GM19193 (cell line): ENCODE data around the gene CDK1.
A peak's percentile ranks its signal among the peaks of the same experiment; 100 is the strongest.

ENCODE experiments used
- POLR2A ChIP-seq: IDR thresholded peaks from 4 replicates; pipeline ENCODE4 v1.6.1; 2011; ENCODE audit not compliant: insufficient read depth, insufficient read length; ENCODE audit errors: extremely low read depth

CDK1 gene

GRCh38 chr10:60778214-60778970 lies at the start of gene CDK1:
Gene CDK1, plus strand, starts transcription at chr10:60778478. Its CDS starts 1,688 bp downstream, at chr10:60780166.
- peak; percentile 87 for TF ChIP-seq POLR2A

DNA sequence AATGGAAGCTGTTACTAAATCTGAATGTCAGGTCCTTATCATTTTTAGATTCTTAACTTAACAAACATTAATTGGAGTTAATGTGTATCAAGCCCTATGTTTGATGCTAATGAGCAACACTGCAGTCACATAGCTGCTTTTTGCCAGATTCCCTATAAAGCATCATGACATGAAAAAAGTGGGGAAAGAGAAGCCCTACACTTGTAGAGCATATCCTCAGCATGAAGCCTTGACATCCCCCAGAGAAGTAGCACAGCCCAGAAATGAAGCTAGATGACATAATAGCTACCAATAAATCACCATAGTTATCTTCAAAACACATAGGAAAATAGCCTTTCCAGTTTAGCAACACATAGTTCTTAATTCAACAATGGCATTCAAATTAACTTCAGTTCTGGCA lies 49.2 kb upstream of the CDK1 start:
- TF ChIP-seq POLR2A: no peak

- TF ChIP-seq POLR2A: no peak
Measured at GRCh38 chr10:60731134-60731885, 47.0 kb upstream of the CDK1 start.

DNA sequence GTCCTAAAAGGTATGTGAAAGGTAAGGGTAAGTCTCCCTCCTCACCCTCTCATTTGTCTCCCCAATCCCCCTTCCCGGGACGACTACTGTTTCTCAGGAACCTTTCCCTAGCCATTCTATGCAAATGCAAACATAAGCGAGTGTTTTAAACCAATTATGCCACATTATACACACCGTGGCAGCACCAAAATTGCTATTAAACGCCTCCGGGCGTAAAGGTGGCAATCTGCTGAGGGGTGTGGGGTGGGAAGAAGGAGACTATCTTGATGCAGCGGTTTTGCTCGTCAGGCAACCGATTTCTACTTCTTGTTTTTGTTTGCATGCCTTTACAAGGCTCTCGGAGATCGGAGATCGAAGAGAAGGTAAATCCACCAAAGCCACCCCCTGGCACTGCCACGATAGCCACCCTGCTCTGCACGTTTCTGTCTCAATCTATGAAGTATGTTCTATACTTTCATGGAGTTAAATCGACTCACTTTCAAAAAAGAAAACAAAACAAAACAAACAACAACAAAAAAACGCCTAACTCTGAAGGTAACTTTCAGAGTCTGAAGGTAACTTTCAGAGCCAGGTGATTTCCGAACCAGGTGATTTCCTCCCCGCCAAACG lies 46.0 kb upstream of the CDK1 start:
- no peak for TF ChIP-seq POLR2A

GRCh38 chr10:60732807-60733516 lies 45.3 kb upstream of the CDK1 start:
- TF ChIP-seq POLR2A: no peak

GRCh38 chr10:60733517-60733822 lies 44.8 kb upstream of the CDK1 start:
- TF ChIP-seq POLR2A: no peak

- TF ChIP-seq POLR2A: no peak
Measured at GRCh38 chr10:60733826-60734225, 44.5 kb upstream of the CDK1 start.

GRCh38 chr10:60734226-60734625 lies 44.1 kb upstream of the CDK1 start:
- no peak for TF ChIP-seq POLR2A

DNA sequence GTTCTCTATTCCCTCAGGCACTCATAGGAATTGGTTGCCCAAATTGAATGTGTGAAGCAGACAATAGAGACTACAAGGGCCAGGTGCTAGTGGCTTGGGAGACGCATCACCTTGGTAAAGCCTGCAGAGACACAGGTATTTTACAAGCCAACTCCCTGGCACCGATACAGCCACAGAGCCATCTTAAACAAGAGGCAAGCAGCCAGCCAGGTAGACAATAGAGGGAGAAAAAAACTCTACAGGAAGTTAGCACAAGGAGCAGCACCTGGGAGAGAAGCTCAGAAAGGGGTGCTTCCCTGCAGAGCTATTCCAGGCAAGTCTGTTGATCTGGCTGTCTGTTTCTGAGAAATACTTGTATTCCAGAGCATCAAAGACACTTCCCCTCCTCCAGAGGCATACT lies 43.0 kb upstream of the CDK1 start:
- no peak for TF ChIP-seq POLR2A

DNA sequence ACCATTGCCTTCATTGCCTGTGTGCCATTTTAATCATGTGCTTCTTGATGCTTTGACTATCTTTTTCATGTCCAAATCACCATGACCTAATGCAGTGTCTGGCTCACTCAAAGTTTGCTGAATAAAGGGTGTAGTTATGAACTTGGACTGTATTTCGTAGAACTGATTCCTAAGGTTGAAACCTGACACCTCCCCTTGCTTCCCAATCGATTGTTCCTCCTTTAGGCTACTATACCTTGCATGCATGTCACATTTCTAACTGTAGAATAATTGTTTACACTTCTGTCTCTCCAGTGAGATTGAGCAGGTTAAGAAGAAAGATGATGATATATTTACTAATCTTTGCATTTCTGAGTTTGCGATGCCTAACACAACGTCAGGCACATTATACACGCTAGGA lies 41.0 kb upstream of the CDK1 start:
- no peak for TF ChIP-seq POLR2A

DNA sequence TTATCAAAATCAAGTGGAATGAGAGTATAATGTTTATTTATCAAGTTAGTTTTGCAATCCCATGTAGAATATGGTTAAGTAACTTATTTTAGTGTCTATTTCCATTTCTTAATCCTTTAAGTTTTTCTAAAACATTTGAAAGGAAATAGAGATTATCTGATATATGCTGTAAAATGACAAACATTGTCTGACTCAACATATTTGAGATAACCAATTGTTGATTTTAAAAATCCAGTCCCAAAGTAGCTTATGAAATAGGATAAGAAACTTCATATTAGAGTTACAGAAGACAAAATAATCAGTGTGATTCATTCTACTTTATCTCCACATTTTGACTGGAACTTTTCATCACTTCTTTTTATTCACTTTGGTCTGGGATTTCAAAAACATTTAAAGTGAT lies 38.7 kb upstream of the CDK1 start:
- no peak for TF ChIP-seq POLR2A

DNA sequence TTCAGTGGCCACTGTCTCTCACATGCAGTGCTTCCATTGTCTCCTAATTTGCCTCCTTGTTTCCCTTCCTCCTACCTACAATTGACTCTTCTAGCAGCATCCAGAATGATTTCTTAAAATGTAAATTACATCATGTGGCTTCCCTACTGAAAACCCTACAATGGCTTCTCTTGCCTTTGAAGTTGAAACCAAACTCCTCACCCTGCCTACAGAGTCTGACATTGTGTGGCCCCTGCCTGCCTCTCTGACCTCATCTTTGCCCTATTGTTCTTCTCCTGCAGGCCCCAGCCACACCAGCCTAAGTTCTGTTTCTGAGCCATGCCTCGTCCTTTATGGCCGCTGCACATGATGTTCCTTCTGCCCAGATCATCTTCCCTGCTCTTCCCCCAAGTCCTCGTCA lies 35.8 kb upstream of the CDK1 start:
- TF ChIP-seq POLR2A: no peak

- TF ChIP-seq POLR2A: no peak
Measured at GRCh38 chr10:60747817-60748469, 30.3 kb upstream of the CDK1 start.

DNA sequence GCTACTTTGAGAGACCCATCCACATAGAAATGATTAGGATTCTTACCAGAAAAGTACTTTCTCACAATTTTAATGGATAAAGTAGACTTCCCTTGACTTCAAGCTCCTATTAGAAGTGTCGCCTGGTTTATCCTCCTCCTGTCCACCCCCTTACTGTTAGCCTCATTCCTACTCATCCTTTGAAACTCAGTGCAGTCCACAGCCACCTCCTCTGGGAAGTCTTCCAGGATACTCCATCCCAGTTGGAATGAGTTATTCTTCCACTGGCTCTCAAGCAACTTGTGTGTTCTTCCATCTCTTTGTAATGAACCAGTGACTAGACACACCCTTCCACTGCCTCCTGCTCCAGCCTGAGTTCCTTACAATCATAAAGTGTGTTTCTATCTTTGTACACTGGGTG lies 25.1 kb upstream of the CDK1 start:
- TF ChIP-seq POLR2A: no peak

- no peak for TF ChIP-seq POLR2A
Measured at GRCh38 chr10:60753817-60754216, 24.5 kb upstream of the CDK1 start.
